Activated CD4-positive, alpha-beta memory T cell treated with anti-CD3 and anti-CD28 coated beads, Interleukin-2, amount 10 ng/mL, durations not matched to agents 7 days and 5 days (primary cell): ENCODE measurements around the gene CCDC88A. TPM values are rescaled to one million over a fixed set of nuclear protein-coding genes. Genes with fewer than 3 reads are reported as not detected.
"Not testable (repeated sequence)": the region's sequence is repeated elsewhere in the genome, so short reads cannot be mapped to it uniquely, and the experiment has no call there.

Source experiments
- CTCF ChIA-PET: fragments of 350-600 bp; sonication (Branson Sonifier 250); formaldehyde crosslinking; loops from one replicate; lab custom pipeline; 2021; ENCODE audit warnings: antibody characterized with exemption, inconsistent platforms; lab: Charles Lee
- POLR2A ChIA-PET: fragments of 350-600 bp; sonication (Branson Sonifier 250); formaldehyde crosslinking; loops from one replicate; lab custom pipeline; 2021; ENCODE audit warnings: antibody characterized with exemption; lab: Charles Lee
- DNase-seq: peaks from one replicate; pipeline ENCODE4 v3.0.0-alpha.2; 2020
- H3K27ac Mint-ChIP-seq: one replicate; pipeline ENCODE4 v1.8.0; 2021; ENCODE audit warnings: mild to moderate bottlenecking, mixed read lengths
- H3K27me3 Mint-ChIP-seq: one replicate; pipeline ENCODE4 v1.8.0; 2021; ENCODE audit warnings: mixed read lengths
- H3K36me3 Mint-ChIP-seq: one replicate; pipeline ENCODE4 v1.8.0; 2021; ENCODE audit warnings: low read depth, mixed read lengths
- H3K4me1 Mint-ChIP-seq: one replicate; pipeline ENCODE4 v1.8.0; 2021; ENCODE audit warnings: mixed read lengths
- H3K4me3 Mint-ChIP-seq: one replicate; pipeline ENCODE4 v1.8.0; 2021; ENCODE audit warnings: mild to moderate bottlenecking, mixed read lengths
- H3K9me3 Mint-ChIP-seq: one replicate; pipeline ENCODE4 v1.8.0; 2021; ENCODE audit warnings: mixed read lengths
- total RNA-seq, 2 experiments: library from RNA; stranded (reverse); gene quantifications; one replicate each; pipeline ENCODE4 v1.2.3, GENCODE V29; 2021

The CCDC88A gene
- total RNA-seq, 2 experiments from 2014 or later, result 11.4 to 11.7 TPM

DNA sequence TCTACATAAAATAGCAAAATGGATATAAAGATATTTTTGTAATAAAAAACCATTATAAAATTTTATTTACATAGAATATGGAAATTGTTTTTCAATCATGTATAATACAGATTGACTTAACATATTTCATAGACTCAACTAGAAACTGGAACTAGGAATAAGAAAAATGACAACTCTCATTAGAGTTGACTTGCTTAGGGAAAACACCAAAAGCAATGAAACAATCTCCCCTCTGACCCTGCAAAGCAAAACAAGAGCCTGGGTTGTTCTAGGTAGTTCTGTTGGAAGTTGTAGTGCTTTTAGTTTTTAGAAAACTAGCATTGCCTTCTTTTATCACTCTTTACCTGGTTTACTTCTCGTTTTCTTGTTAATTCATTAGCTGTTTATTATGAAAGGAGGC is 118.4 kb downstream of the CCDC88A start:
- Mint-ChIP-seq H3K27ac (no peak overlapping the region), H3K4me1 (peaks cover 3% of the 10 kb centered on the region), H3K4me3 (no peak overlapping the region), H3K9me3 (no peaks in the 10 kb centered on the region), H3K36me3 (no peaks in the 10 kb centered on the region), H3K27me3 (peaks cover 9% of the 10 kb centered on the region)
- POLR2A ChIA-PET, result interaction anchor here (1.0 kb wide), 1 partner anchor 14 kb away, joined by 3 read pairs; no protein-coding TSS in a partner anchor
- no peak for DNase-seq
- CTCF ChIA-PET, result no interaction called here

- Mint-ChIP-seq H3K27me3 (peaks cover 5% of the 10 kb centered on the region), H3K4me3 (no peak overlapping the region), H3K36me3 (peaks cover 3% of the 10 kb centered on the region), H3K9me3 (no peaks in the 10 kb centered on the region), H3K4me1 (peaks cover 10% of the 10 kb centered on the region), H3K27ac (no peak overlapping the region)
- no peak for DNase-seq
- ChIA-PET POLR2A (no interaction called here), CTCF (no interaction called here)
Observed at GRCh38 chr2:55296393-55296792, 123.3 kb downstream of the CCDC88A start.

GRCh38 chr2:55283083-55283482 is 136.6 kb downstream of the CCDC88A start:
- Mint-ChIP-seq H3K36me3 (no peaks in the 10 kb centered on the region), H3K4me1 (peaks cover 23% of the 10 kb centered on the region), H3K27ac (no peak overlapping the region), H3K4me3 (peak overlapping the region; percentile 31), H3K9me3 (no peaks in the 10 kb centered on the region), H3K27me3 (peaks cover 2% of the 10 kb centered on the region)
- ChIA-PET POLR2A (no interaction called here), CTCF (no interaction called here)
- no peak for DNase-seq

- Mint-ChIP-seq H3K4me1 (peaks cover 23% of the 10 kb centered on the region), H3K27ac (peak overlapping the region; percentile 80), H3K27me3 (peaks cover 2% of the 10 kb centered on the region), H3K36me3 (no peaks in the 10 kb centered on the region), H3K9me3 (no peaks in the 10 kb centered on the region), H3K4me3 (peak overlapping the region; percentile 82)
- POLR2A ChIA-PET, result interaction anchor here (0.8 to 1.1 kb wide), 3 partner anchors 12 to 49 kb away, joined by 3 to 4 read pairs (median 4); no protein-coding TSS in a partner anchor
- CTCF ChIA-PET, result no interaction called here
- DNase-seq, result peak; percentile 89
Observed at GRCh38 chr2:55282110-55282917, 137.3 kb downstream of the CCDC88A start.

GRCh38 chr2:55280851-55281546 is 138.7 kb downstream of the CCDC88A start:
- not testable (repeated sequence) for DNase-seq, H3K36me3 Mint-ChIP-seq, H3K27ac Mint-ChIP-seq, H3K9me3 Mint-ChIP-seq, H3K27me3 Mint-ChIP-seq
- Mint-ChIP-seq H3K4me3 (peak overlapping the region; percentile 11), H3K4me1 (peaks cover 23% of the 10 kb centered on the region)
- ChIA-PET CTCF (interaction anchor here (0.6 kb wide), 1 partner anchor 67 kb away, joined by 3 read pairs; no protein-coding TSS in a partner anchor), POLR2A (interaction anchor here (0.7 to 1.1 kb wide), 2 partner anchors 11 to 54 kb away, joined by 4 read pairs; no protein-coding TSS in a partner anchor)

DNA sequence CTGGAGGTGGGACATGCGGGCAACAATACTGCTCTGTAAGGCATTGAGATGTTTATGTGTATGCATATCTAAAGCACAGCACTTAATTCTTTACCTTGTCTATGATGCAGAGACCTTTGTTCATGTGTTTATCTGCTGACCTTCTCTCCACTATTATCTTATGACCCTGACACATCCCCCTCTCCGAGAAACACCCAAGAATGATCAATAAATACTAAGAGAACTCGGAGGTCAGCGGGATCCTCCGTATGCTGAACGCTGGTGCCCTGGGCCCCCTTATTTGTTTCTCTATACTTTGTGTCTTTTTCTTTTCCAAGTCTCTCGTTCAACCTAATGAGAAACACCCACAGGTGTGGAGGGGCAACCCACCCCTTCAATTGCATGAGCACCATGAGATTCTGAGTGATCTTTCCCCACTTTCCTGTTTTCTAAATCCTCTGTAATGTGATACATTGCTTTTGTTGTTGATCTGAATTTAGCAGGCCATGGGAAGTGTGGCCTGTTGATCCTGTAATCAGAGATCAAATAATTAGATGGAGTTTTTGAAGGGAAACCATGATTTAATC is 139.7 kb downstream of the CCDC88A start:
- H3K27me3 Mint-ChIP-seq, CTCF ChIA-PET, H3K4me3 Mint-ChIP-seq, DNase-seq, POLR2A ChIA-PET, H3K9me3 Mint-ChIP-seq, H3K27ac Mint-ChIP-seq, H3K36me3 Mint-ChIP-seq: not testable (repeated sequence)
- peaks cover 23% of the 10 kb centered on the region for H3K4me1 Mint-ChIP-seq

- H3K36me3 Mint-ChIP-seq, CTCF ChIA-PET, POLR2A ChIA-PET, H3K27me3 Mint-ChIP-seq, H3K27ac Mint-ChIP-seq, H3K9me3 Mint-ChIP-seq, DNase-seq, H3K4me3 Mint-ChIP-seq: not testable (repeated sequence)
- H3K4me1 Mint-ChIP-seq, result peaks cover 23% of the 10 kb centered on the region
Observed at GRCh38 chr2:55279214-55279835, 140.3 kb downstream of the CCDC88A start.

- ChIA-PET CTCF (no interaction called here), POLR2A (no interaction called here)
- Mint-ChIP-seq H3K36me3 (no peaks in the 10 kb centered on the region), H3K9me3 (no peaks in the 10 kb centered on the region), H3K27me3 (peaks cover 7% of the 10 kb centered on the region), H3K27ac (no peak overlapping the region), H3K4me1 (peaks cover 8% of the 10 kb centered on the region), H3K4me3 (no peak overlapping the region)
- no peak for DNase-seq
Observed at GRCh38 chr2:55277310-55277709, 142.3 kb downstream of the CCDC88A start.

DNA sequence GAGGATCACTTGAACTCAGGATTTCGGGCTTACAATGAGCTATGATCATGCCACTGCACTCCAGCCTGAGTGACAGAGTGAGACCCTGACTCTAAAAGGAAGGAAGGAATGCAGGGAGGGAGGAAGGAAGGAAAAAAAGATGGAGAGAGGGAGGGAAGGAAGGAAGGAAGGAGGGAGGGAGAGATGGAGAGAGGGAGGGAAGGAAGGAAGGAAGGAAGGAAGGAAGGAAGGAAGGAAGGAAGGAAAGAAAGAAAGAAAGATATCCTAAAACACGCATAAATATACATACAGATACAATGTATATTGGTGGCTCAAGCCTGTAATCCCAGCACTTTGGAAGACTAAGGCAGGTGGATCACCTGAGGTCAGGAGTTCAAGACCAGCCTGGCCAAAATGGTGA is 145.3 kb downstream of the CCDC88A start:
- DNase-seq, CTCF ChIA-PET, H3K4me3 Mint-ChIP-seq, H3K27me3 Mint-ChIP-seq, H3K36me3 Mint-ChIP-seq, H3K27ac Mint-ChIP-seq, H3K9me3 Mint-ChIP-seq, POLR2A ChIA-PET: not testable (repeated sequence)
- peaks cover 17% of the 10 kb centered on the region for H3K4me1 Mint-ChIP-seq

GRCh38 chr2:55269645-55269990 is 150.0 kb downstream of the CCDC88A start:
- Mint-ChIP-seq H3K4me1 (peaks cover 32% of the 10 kb centered on the region), H3K4me3 (peak overlapping the region; percentile 86), H3K36me3 (peaks cover 7% of the 10 kb centered on the region), H3K27ac (peak overlapping the region; percentile 86), H3K27me3 (peaks cover 5% of the 10 kb centered on the region), H3K9me3 (no peaks in the 10 kb centered on the region)
- ChIA-PET POLR2A (interaction anchor here (0.7 to 1.9 kb wide), 4 partner anchors 12 to 45 kb away, joined by 3 to 8 read pairs (median 4); partner anchors contain the start of genes CLHC1 and RPS27A), CTCF (interaction anchor here (0.6 to 1.5 kb wide), 4 partner anchors 37 to 984 kb away, joined by 3 to 6 read pairs (median 4); partner anchors contain the start of genes CLHC1, RPS27A and RTN4)
- no peak for DNase-seq

- H3K9me3 Mint-ChIP-seq, result no peaks in the 10 kb centered on the region
- peak within 1 kb of the TSS; percentile 86 for H3K4me3 Mint-ChIP-seq
- H3K27ac Mint-ChIP-seq, result peak within 1 kb of the TSS; percentile 86
- CTCF ChIA-PET, result interaction anchor here (0.6 to 1.5 kb wide), 6 partner anchors 9 to 984 kb away, joined by 3 to 6 read pairs (median 3); partner anchors contain the start of genes CLHC1, RPS27A and RTN4
- POLR2A ChIA-PET, result interaction anchor here (0.7 to 1.9 kb wide), 6 partner anchors 10 to 45 kb away, joined by 3 to 8 read pairs (median 5); partner anchors contain the start of genes CLHC1 and RPS27A
- H3K4me1 Mint-ChIP-seq, result peaks cover 32% of the 10 kb centered on the region
- peaks cover 4% of the 10 kb centered on the region for H3K27me3 Mint-ChIP-seq
- peak; percentile 90 for DNase-seq
- peaks cover 10% of the 10 kb centered on the region for H3K36me3 Mint-ChIP-seq
Observed at GRCh38 chr2:55268907-55269644, 150.6 kb downstream of the CCDC88A start, which contains the start of gene MTIF2. Gene MTIF2 (minus strand): TSS chr2:55269231. CDS start chr2:55263858, 5,373 bp downstream.
